MM.1S (cell line): ENCODE results near the gene UGCG.

Source experiments
- DNase-seq: peaks from one replicate; pipeline ENCODE4 v3.0.0-alpha.2; 2015
- H2AFZ ChIP-seq: fragments of 300-600 bp; sonication (generic); 2 replicates; pipeline ENCODE4 v1.6.0; 2016; ENCODE audit warnings: antibody characterized with exemption, low read length
- H3F3A ChIP-seq: fragments of 300-600 bp; sonication (generic); 2 replicates; pipeline ENCODE4 v1.6.1; 2016; ENCODE audit warnings: mild to moderate bottlenecking, antibody characterized with exemption, low read length, moderate library complexity, mixed read lengths; ENCODE audit not compliant: insufficient read depth
- H3K27ac ChIP-seq: fragments of 300-600 bp; sonication (generic); 2 replicates; pipeline ENCODE4 v1.5.1; 2016; ENCODE audit warnings: mild to moderate bottlenecking, low read length
- H3K27me3 ChIP-seq: fragments of 300-600 bp; sonication (generic); replicated peaks from 2 replicates; pipeline ENCODE4 v1.6.0; 2016; ENCODE audit warnings: low read length; ENCODE audit not compliant: insufficient read depth
- H3K36me3 ChIP-seq: fragments of 300-600 bp; sonication (generic); replicated peaks from 2 replicates; pipeline ENCODE4 v1.6.1; 2016; ENCODE audit warnings: mild to moderate bottlenecking, low read length, mixed read lengths; ENCODE audit not compliant: insufficient read depth
- H3K4me1 ChIP-seq: fragments of 300-600 bp; sonication (generic); 2 replicates; pipeline ENCODE4 v1.6.1; 2016; ENCODE audit warnings: low read length, mixed read lengths
- H3K4me2 ChIP-seq: fragments of 300-600 bp; sonication (generic); 2 replicates; pipeline ENCODE4 v1.6.0; 2016; ENCODE audit warnings: low read depth, low read length
- H3K4me3 ChIP-seq: fragments of 300-600 bp; sonication (generic); 2 replicates; pipeline ENCODE4 v1.5.1; 2016; ENCODE audit warnings: low read length, mixed read lengths
- H3K79me2 ChIP-seq: fragments of 300-600 bp; sonication (generic); 2 replicates; pipeline ENCODE4 v1.6.1; 2016; ENCODE audit warnings: mixed run types, low read length, mixed read lengths
- H3K9ac ChIP-seq: fragments of 300-600 bp; sonication (generic); 2 replicates; pipeline ENCODE4 v1.6.1; 2016; ENCODE audit warnings: low read length, mixed read lengths
- H3K9me2 ChIP-seq: fragments of 300-600 bp; sonication (generic); replicated peaks from 2 replicates; pipeline ENCODE4 v1.6.1; 2016; ENCODE audit warnings: mild to moderate bottlenecking, low read length, mixed read lengths; ENCODE audit not compliant: insufficient read depth
- H3K9me3 ChIP-seq: fragments of 300-600 bp; sonication (generic); replicated peaks from 2 replicates; pipeline ENCODE4 v1.6.1; 2016; ENCODE audit warnings: mild to moderate bottlenecking, low read length, mixed read lengths; ENCODE audit not compliant: insufficient read depth
- H4K20me1 ChIP-seq: fragments of 300-600 bp; sonication (generic); 2 replicates; pipeline ENCODE4 v1.6.1; 2016; ENCODE audit warnings: mild to moderate bottlenecking, low read length, moderate library complexity, mixed read lengths; ENCODE audit not compliant: insufficient read depth
- CTCF ChIP-seq: fragments of 300-600 bp; sonication (generic); IDR thresholded peaks from 2 replicates; pipeline ENCODE4 v1.5.1; 2016; ENCODE audit warnings: antibody characterized with exemption, low read length, mixed read lengths
- EZH2 ChIP-seq: fragments of 300-600 bp; sonication (generic); optimal IDR thresholded peaks from 2 replicates; pipeline ENCODE3; 2017; ENCODE audit warnings: low read depth, mild to moderate bottlenecking, antibody characterized with exemption, low read length, mixed read lengths
- EZH2phosphoT487 ChIP-seq: fragments of 300-600 bp; sonication (generic); IDR thresholded peaks from 2 replicates; pipeline ENCODE4 v1.6.1; 2018; ENCODE audit warnings: antibody characterized with exemption, low read length

Gene UGCG

GRCh38 chr9:111952559-111952958, 55.9 kb downstream of the UGCG start:
- H2AFZ ChIP-seq: no peak overlapping the region

GRCh38 chr9:111953444-111953843, 56.8 kb downstream of the UGCG start:
- no peak overlapping the region for H3K4me2 ChIP-seq
- no peak for DNase-seq
- no peaks in the 10 kb centered on the region for H3K27me3 ChIP-seq
- H3F3A ChIP-seq: no peaks in the 10 kb centered on the region
- no peak overlapping the region for H2AFZ ChIP-seq
- no peaks in the 10 kb centered on the region for H3K79me2 ChIP-seq
- H3K27ac ChIP-seq: no peak overlapping the region
- no peaks in the 10 kb centered on the region for H4K20me1 ChIP-seq
- TF ChIP-seq CTCF: no peak
- no peak for TF ChIP-seq EZH2phosphoT487
- no peak for TF ChIP-seq EZH2
- H3K9me2 ChIP-seq: no peaks in the 10 kb centered on the region
- no peaks in the 10 kb centered on the region for H3K4me1 ChIP-seq
- no peak overlapping the region for H3K4me3 ChIP-seq
- no peaks in the 10 kb centered on the region for H3K36me3 ChIP-seq
- no peaks in the 10 kb centered on the region for H3K9me3 ChIP-seq
- H3K9ac ChIP-seq: no peak overlapping the region

More at GRCh38 chr9:111952559-111952958, 55.9 kb downstream of the UGCG start:
- H3K27ac ChIP-seq: no peak overlapping the region
- H3K4me3 ChIP-seq: no peak overlapping the region
- no peaks in the 10 kb centered on the region for H3K36me3 ChIP-seq
- H4K20me1 ChIP-seq: no peaks in the 10 kb centered on the region
- no peak overlapping the region for H3K4me2 ChIP-seq
- no peaks in the 10 kb centered on the region for H3K79me2 ChIP-seq
- no peaks in the 10 kb centered on the region for H3K27me3 ChIP-seq
- DNase-seq: no peak
- no peaks in the 10 kb centered on the region for H3K9me2 ChIP-seq
- TF ChIP-seq CTCF (no peak), EZH2 (no peak), EZH2phosphoT487 (no peak)
- no peak overlapping the region for H3K9ac ChIP-seq
- no peaks in the 10 kb centered on the region for H3F3A ChIP-seq
- H3K9me3 ChIP-seq: no peaks in the 10 kb centered on the region
- H3K4me1 ChIP-seq: no peaks in the 10 kb centered on the region

DNA sequence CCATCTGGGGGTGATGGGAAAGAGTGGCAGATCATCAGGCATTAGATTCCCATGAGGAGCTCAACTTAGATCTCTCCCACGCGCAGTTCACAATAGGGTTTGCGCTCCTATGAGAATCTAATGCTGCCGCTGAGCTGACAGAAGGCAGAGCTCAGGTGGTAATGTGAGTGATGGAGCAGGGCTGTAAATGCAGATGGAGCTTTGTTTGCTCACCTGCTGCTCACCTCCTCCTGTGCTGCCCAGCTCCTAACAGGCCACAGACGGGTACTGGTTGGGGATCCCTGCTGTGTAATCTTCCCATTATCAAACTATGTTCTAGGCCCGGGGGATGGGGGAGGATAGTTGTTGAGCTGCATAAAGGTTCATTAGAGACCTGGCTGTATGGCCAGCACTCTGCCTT, 58.4 kb downstream of the UGCG start:
- Histone ChIP-seq H3K27me3 (no peaks in the 10 kb centered on the region), H4K20me1 (no peaks in the 10 kb centered on the region), H3K4me3 (no peak overlapping the region), H3K27ac (no peak overlapping the region), H3K79me2 (no peaks in the 10 kb centered on the region), H3K9me2 (no peaks in the 10 kb centered on the region), H2AFZ (no peak overlapping the region), H3F3A (no peaks in the 10 kb centered on the region), H3K36me3 (no peaks in the 10 kb centered on the region), H3K9ac (no peak overlapping the region), H3K4me2 (no peak overlapping the region), H3K4me1 (no peaks in the 10 kb centered on the region), H3K9me3 (no peaks in the 10 kb centered on the region)
- no peak for TF ChIP-seq EZH2
- TF ChIP-seq EZH2phosphoT487: no peak
- no peak for TF ChIP-seq CTCF
- no peak for DNase-seq
